Activated B cell treated with CpG ODN at 0.5 μM for 24 hours (primary cell): ENCODE data around the gene TSPOAP1. TPM values are rescaled to one million over a fixed set of nuclear protein-coding genes. Genes with fewer than 3 reads are reported as not detected.

Source experiments
- ATAC-seq: fragments of 200-7000 bp; cut with Tn5 transposase; one replicate; pipeline ENCODE4 v1.10.0; 2021; ENCODE audit warnings: low read depth, mild to moderate bottlenecking, moderate library complexity
- CTCF ChIA-PET: fragments of 350-600 bp; sonication (Branson Sonifier 250); formaldehyde crosslinking; loops from one replicate; lab custom pipeline; 2021; ENCODE audit warnings: antibody characterized with exemption; lab: Charles Lee
- POLR2A ChIA-PET: fragments of 350-600 bp; sonication (Branson Sonifier 250); formaldehyde crosslinking; loops from one replicate; lab custom pipeline; 2021; ENCODE audit warnings: antibody characterized with exemption; lab: Charles Lee
- DNase-seq: peaks from one replicate; pipeline ENCODE4 v3.0.0; 2022
- H3K27ac Mint-ChIP-seq: one replicate; pipeline ENCODE4 v1.8.0; 2020; ENCODE audit warnings: mixed read lengths
- H3K27me3 Mint-ChIP-seq: one replicate; pipeline ENCODE4 v1.8.0; 2021; ENCODE audit warnings: mixed read lengths
- H3K36me3 Mint-ChIP-seq: one replicate; pipeline ENCODE4 v1.8.0; 2021; ENCODE audit warnings: low read depth, mixed read lengths
- H3K4me1 Mint-ChIP-seq: one replicate; pipeline ENCODE4 v1.8.0; 2021; ENCODE audit warnings: mixed read lengths
- H3K4me3 Mint-ChIP-seq: one replicate; pipeline ENCODE4 v1.8.0; 2020; ENCODE audit warnings: mild to moderate bottlenecking, mixed read lengths
- H3K9me3 Mint-ChIP-seq: one replicate; pipeline ENCODE4 v1.8.0; 2020; ENCODE audit warnings: mixed read lengths
- intact Hi-C: fragments of 100-400 bp; cut with micrococcal nuclease; formaldehyde crosslinking; loops from one replicate; pipeline ENCODE4 v1.15.1; 2024
- total RNA-seq: library from RNA; stranded (reverse); gene quantifications from 2 replicates; pipeline ENCODE4 v1.2.3, GENCODE V29; 2022
- TF ChIP-seq, protein P1 (sequence below): fragments of 200-600 bp; IDR thresholded peaks from one replicate; pipeline ENCODE4 v1.8.0; 2022; ENCODE audit warnings: antibody characterized with exemption, mild to moderate bottlenecking

Gene TSPOAP1
- total RNA-seq, 1 donor from 2014 or later = 22.5 TPM

DNA sequence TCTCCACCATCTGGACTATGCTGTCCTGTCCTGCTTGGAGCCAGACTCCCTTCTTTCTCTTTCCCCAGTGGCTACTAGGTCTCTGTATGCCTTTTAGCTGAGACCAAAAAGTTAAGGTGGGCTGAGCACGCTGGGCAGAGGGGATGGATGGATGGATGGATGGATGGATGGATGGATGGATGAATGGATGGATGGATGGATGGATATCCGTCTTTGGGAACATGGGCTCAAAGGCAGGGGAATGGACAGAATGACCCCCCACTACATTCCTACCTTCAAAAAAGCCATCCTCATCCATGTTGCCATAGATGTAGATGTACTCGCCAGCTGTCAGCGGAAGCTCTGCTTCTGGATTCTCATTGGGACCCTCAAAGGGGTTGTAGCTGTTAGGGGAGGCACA is 12.8 kb downstream of the TSPOAP1 start:
- TF ChIP-seq, protein P1, sequence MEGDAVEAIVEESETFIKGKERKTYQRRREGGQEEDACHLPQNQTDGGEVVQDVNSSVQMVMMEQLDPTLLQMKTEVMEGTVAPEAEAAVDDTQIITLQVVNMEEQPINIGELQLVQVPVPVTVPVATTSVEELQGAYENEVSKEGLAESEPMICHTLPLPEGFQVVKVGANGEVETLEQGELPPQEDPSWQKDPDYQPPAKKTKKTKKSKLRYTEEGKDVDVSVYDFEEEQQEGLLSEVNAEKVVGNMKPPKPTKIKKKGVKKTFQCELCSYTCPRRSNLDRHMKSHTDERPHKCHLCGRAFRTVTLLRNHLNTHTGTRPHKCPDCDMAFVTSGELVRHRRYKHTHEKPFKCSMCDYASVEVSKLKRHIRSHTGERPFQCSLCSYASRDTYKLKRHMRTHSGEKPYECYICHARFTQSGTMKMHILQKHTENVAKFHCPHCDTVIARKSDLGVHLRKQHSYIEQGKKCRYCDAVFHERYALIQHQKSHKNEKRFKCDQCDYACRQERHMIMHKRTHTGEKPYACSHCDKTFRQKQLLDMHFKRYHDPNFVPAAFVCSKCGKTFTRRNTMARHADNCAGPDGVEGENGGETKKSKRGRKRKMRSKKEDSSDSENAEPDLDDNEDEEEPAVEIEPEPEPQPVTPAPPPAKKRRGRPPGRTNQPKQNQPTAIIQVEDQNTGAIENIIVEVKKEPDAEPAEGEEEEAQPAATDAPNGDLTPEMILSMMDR = no peak
- H3K4me1 Mint-ChIP-seq = peaks cover 15% of the 10 kb centered on the region
- ChIA-PET CTCF (interaction anchor here (1.4 to 4.7 kb wide), 7 partner anchors 12 to 132 kb away, joined by 3 to 129 read pairs (median 42); partner anchors contain the start of genes RNF43 and SUPT4H1), POLR2A (interaction anchor here (4.1 to 27.9 kb wide), 3 partner anchors 11 to 38 kb away, joined by 94 to 3007 read pairs (median 130); partner anchors contain the start of genes SUPT4H1 and TSPOAP1)
- intact Hi-C loops = no loop called here
- DNase-seq = no peak
- no peak overlapping the region for H3K27ac Mint-ChIP-seq
- no peaks in the 10 kb centered on the region for H3K9me3 Mint-ChIP-seq
- no peaks in the 10 kb centered on the region for H3K36me3 Mint-ChIP-seq
- H3K4me3 Mint-ChIP-seq = no peak overlapping the region
- no peaks in the 10 kb centered on the region for H3K27me3 Mint-ChIP-seq
- ATAC-seq = no peak

DNA sequence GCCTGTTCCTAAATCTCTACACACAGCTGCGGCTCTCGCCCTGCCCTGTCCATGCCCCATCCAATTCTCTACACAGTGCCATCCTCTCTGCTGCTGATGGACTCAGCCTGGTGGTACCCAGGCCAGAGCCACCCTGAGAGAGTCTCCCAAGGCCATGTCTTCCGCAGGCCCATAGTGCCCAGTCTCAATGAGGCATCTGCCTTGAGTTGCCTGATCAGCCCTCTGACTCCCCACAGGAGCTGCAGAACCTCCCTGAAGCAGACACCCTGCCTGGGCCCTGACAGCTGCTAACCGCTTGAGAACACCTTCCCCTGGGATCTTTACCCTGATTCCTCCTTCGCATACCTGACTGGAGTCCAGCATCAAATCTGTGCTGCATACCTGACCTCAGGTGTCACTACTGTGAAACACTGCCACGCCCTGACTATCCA is 13.3 kb downstream of the TSPOAP1 start:
- ATAC-seq = no peak
- Mint-ChIP-seq H3K27ac (no peak overlapping the region), H3K36me3 (no peaks in the 10 kb centered on the region), H3K4me1 (peaks cover 15% of the 10 kb centered on the region), H3K4me3 (no peak overlapping the region), H3K9me3 (no peaks in the 10 kb centered on the region), H3K27me3 (no peaks in the 10 kb centered on the region)
- TF ChIP-seq, protein P1 = no peak
- ChIA-PET CTCF (interaction anchor here (1.0 to 4.7 kb wide), 9 partner anchors 11 to 190 kb away, joined by 3 to 129 read pairs (median 12); partner anchors contain the start of genes RNF43 and SUPT4H1), POLR2A (interaction anchor here (1.0 to 27.9 kb wide), 4 partner anchors 12 to 102 kb away, joined by 3 to 3007 read pairs (median 112); partner anchors contain the start of genes SUPT4H1 and TSPOAP1)
- DNase-seq = no peak
- intact Hi-C loops = no loop called here

DNA sequence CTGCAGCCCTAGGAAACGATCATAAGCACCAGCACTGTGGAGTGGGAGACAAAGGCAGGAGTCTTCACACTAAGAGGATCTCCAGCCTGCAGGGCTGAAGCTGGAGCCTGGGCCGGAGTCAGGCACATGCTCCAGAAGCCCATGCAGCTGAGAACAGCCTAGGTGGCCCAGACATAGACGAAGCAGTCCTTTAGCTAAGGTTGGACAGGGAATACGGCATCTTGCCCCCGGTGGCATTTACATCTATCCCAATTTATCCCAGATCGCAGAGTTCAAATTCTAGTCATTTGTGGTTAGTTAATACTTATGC is 13.9 kb downstream of the TSPOAP1 start:
- H3K27ac Mint-ChIP-seq = no peak overlapping the region
- no peaks in the 10 kb centered on the region for H3K36me3 Mint-ChIP-seq
- ChIA-PET POLR2A (interaction anchor here (1.0 to 27.9 kb wide), 3 partner anchors 12 to 103 kb away, joined by 3 to 3007 read pairs (median 130); partner anchors contain the start of gene TSPOAP1), CTCF (interaction anchor here (1.0 to 4.7 kb wide), 5 partner anchors 11 to 191 kb away, joined by 3 to 103 read pairs (median 8); partner anchors contain the start of gene RNF43)
- ATAC-seq (no peak), DNase-seq (no peak)
- no peaks in the 10 kb centered on the region for H3K9me3 Mint-ChIP-seq
- peaks cover 15% of the 10 kb centered on the region for H3K4me1 Mint-ChIP-seq
- TF ChIP-seq, protein P1 = no peak
- H3K27me3 Mint-ChIP-seq = no peaks in the 10 kb centered on the region
- no peak overlapping the region for H3K4me3 Mint-ChIP-seq
- intact Hi-C loops = no loop called here

DNA sequence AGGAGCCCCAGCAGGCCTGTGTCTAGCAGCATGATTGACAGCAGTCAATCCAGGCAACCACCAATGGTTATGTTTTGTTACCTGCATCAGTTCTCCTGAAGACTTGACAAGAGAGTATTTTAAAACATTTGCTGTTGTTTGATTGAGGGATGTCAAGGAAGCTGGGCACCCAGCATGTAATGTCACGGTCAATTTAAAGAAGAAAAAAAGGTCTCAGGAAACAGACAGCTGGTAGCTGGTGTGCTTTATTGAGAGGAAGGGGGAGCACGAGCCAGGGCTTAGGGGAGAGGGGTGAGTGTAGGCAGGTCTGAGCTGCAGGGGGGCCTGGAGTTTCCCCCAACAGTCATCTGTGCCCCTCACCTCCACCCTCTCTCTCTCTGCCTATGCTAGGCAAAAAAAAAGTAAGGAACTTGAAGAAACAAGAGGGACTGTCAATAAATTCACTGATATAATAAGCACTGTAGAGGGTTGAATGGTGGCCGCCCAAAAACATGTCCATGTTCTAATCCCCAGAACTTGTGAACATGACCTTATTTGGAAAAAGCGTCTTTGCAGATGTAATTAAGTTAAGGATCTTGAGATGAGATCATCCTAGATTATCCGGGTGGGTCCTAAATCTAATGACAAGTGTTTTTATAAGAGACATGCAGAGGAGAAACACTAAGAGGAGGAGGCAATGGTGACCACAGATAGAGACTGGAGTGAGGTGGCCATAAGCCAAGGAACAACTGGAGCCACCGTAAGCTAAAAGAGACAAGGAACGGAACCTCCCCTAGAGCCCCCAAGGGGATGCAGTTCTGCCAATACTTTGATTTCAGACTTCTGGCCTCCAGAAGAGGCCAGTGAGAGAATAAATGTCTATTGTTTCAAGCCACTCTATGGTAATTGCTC is 14.5 kb downstream of the TSPOAP1 start:
- Mint-ChIP-seq H3K9me3 (no peaks in the 10 kb centered on the region), H3K27ac (no peak overlapping the region), H3K4me3 (no peak overlapping the region), H3K4me1 (peaks cover 15% of the 10 kb centered on the region), H3K36me3 (no peaks in the 10 kb centered on the region), H3K27me3 (no peaks in the 10 kb centered on the region)
- intact Hi-C loops = no loop called here
- ATAC-seq = no peak
- ChIA-PET CTCF (interaction anchor here (1.0 to 4.7 kb wide), 6 partner anchors 10 to 691 kb away, joined by 3 to 103 read pairs (median 7); partner anchors contain the start of gene RNF43), POLR2A (interaction anchor here (0.6 to 27.9 kb wide), 6 partner anchors 13 to 691 kb away, joined by 3 to 3007 read pairs (median 6); partner anchors contain the start of gene TSPOAP1)
- TF ChIP-seq, protein P1 = no peak
- no peak for DNase-seq
